D341Med (cell line): ENCODE measurements around the gene DYNLL2.
"Not testable (repeated sequence)": the region's sequence is repeated elsewhere in the genome, so short reads cannot be mapped to it uniquely, and the experiment has no call there.

ENCODE experiments used
- DNase-seq: peaks from one replicate; pipeline ENCODE4 v3.0.0; 2012; ENCODE audit warnings: low spot score

DYNLL2 gene

GRCh38 chr17:58072862-58073261 lies 10.4 kb upstream of the DYNLL2 start:
- DNase-seq, result no peak

DNA sequence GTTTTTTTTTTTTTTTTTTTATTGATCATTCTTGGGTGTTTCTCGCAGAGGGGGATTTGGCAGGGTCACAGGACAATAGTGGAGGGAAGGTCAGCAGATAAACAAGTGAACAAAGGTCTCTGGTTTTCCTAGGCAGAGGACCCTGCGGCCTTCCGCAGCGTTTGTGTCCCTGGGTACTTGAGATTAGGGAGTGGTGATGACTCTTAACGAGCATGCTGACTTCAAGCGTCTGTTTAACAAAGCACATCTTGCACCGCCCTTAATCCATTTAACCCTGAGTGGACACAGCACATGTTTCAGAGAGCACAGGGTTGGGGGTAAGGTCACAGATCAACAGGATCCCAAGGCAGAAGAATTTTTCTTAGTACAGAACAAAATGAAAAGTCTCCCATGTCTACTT lies 10.0 kb upstream of the DYNLL2 start:
- DNase-seq, result not testable (repeated sequence)

GRCh38 chr17:58074406-58074805 lies 8.8 kb upstream of the DYNLL2 start:
- not testable (repeated sequence) for DNase-seq

DNA sequence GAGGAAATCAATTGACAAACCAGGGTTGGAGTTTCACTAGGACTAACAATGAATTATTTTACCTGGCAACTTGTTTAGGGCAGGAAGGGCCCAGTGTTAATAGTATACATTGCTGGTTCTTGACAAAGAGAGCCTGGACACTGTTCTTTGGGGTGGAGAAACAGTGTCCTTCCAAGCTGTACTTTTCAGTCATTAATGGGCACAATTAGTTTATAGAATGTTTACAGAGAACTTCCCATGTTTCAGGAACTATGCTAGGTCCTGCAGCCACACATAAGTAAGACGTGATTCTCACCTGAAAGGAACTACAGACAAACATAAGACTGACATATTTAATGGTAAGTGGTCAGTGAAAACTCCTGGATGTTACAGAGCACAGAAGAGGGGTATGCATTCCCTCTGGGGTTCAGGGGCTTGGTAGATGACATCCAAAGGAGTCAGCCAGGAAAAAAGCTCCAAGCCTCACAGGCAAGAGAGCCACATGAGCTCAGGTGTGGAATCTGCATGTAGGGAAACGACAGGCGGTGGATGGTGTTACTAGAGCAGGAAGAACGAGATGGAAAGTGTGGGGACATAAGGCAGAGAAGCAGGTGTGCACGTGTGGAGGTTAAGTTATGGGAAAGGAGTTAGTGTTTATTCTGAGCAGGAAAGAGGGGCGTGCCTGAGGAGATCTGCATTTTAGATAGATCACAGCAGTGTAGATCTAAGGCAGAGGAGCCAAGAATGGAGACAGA lies 3.8 kb upstream of the DYNLL2 start:
- no peak for DNase-seq

DNA sequence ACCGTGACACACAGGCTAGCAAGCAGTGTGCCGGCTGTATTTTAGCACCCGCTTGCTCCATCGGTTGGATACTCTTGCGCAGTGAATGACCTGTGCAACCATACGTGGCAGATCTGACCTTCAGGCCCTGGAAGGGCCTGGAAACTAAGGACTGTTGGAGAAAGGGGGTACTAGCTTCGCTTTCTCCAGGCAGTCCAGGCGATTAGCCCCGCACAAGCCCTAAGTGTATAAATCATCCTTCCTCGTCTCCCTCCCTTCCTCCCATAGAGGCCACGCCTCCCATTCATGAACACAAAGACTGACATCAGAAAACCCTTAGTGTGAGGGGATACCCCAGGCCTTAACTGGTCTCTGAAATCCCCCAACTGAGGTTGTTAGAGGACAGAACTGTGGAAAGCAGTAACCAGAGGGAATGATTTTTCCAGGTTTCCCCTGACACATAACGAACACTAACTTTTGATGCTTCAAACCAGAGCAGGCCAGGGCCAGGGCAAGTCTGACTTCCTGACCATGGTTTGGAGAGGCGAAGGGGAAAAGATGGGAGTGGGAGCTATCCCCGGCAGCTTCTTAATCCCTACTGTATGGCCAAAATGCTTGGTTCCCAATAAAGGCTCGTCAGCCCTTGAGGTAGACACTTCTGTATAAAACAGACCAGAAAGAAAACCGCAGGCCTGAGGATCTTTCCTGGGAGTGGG lies 1.4 kb upstream of the DYNLL2 start:
- no peak for DNase-seq

GRCh38 chr17:58082341-58082869 lies 814 bp upstream of the DYNLL2 start:
- DNase-seq, result no peak

DNA sequence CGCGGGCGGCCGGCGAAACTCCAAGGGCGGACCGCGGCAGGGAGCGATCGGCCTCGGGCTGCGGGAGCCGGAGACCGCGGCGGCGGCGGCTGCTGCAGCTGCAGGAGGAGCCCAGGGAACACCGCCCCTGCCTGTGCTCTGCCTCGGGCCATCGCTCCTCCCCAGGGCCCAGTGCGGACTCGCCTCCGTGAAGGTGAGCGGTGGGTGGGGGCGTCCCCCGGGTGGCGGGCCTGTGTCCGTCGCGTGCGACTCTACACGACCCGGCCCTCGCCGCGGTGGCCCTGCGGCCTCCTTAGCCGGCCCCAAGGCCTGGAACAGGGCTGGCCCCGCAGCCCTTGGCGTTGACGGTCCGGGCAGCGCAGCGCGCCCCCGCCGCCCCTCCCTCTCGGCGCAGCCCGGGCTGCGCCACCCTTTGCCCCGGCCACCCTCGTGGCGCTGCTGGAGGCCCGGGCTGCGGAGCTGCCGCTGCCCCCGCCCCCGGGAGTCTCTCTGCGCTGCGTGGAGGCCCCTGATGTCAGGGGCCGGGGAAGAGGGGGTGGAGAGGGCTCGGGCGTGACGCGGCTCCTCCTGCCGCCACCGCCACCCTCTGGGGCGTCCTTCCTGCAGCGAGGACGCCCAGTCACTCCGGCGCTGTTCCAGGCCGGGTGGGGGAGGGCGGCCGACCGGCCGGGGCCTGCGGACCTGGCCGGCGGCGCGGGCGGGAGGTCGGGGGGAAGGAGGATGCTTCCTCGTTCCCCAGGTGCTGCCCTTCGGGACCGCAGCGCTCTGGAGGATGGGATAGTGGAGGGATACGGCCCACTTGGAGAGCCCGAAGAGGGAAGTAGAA lies 485 bp downstream of the DYNLL2 start:
- DNase-seq, result peak; percentile 86

- DNase-seq, result peak; percentile 71
Observed at GRCh38 chr17:58084317-58084981, 1.2 kb downstream of the DYNLL2 start.

DNA sequence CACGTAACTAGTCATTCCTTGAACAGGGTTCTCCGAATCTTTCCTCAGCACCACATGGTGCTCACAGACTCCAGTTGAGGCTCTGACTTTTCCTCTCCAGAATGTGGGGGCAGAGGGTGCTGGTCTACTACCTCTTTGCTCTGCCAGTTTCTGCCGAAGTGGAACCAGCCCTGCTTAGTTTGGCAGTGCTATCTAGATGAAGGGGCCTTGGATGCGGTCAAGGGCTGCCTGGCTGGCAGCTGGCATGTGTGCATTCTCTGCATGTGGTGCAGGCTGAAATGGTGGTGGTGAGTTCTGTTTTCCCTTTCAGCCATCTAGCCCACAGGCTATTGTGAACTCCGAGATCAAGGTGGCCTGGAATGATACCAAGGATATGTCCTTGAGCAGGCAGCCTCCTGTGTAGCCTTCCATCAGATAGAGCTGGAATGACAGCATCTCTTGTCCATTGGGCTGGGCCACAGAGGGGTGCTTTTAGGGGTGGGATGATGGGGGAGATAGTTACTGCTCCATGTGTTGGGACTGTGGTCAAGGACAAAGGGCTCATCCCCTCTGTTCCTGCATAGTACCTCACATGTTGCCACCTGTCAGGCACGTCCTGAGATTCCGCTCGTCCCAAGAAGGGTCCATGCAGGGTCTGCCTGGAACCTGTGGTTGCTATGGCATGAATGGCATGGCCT lies 2.0 kb downstream of the DYNLL2 start:
- no peak for DNase-seq

DNA sequence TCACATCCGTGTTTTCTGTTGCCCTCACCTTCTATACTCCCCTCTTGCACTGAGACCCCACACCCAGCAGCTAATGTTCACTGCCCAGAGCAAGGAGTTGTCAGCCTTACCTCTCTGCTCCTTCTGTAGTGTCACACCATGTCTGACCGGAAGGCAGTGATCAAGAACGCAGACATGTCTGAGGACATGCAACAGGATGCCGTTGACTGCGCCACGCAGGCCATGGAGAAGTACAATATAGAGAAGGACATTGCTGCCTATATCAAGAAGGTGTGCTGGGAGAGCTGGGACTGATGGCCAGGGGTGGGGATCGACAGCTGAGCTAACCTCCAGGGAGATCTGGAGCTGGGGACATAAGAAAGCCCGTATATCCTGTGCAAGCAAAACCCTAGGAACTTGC lies 3.7 kb downstream of the DYNLL2 start:
- no peak for DNase-seq

GRCh38 chr17:58088624-58089023 lies 5.4 kb downstream of the DYNLL2 start:
- no peak for DNase-seq

DNA sequence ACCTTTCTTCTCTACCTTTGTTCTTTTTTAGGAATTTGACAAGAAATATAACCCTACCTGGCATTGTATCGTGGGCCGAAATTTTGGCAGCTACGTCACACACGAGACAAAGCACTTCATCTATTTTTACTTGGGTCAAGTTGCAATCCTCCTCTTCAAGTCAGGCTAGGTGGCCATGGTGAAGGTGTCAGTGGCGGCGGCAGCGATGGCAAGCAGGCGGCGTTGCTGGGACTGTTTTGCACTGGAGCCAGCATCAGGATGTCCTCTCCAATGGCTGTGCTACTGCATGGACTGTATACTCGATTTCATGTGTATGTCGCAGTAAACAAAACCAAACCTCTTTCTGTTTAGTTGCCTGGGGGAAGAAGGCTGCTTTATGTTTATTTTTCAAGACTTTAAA lies 5.9 kb downstream of the DYNLL2 start:
- no peak for DNase-seq

DNA sequence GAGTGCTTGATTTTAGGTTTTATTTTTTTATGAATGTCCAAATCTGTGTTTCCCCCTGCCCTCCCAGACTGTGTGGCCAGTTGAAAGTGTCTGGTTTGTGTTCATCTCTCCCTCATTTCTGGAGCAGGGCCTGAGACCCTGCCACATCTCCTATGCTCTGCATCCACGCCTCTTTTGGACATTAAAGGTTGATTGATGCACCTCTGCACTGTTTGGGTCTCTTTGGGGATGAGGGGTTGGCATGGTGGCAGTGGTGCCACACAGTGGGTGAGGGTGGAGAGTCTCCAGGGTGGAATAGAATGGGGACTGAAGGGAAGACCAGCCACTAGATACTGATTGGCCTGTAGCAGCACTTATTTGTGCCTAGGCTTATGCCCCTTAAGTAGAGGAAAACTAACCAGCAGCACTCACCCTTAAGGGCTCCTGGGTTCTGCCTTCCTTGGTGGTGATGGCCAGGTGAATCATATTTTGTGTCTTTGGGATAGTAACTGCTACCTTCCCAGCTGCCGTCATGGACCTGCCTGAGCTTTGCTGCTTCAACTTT lies 7.9 kb downstream of the DYNLL2 start:
- no peak for DNase-seq

GRCh38 chr17:58092101-58092796 lies 9.0 kb downstream of the DYNLL2 start:
- no peak for DNase-seq

DNA sequence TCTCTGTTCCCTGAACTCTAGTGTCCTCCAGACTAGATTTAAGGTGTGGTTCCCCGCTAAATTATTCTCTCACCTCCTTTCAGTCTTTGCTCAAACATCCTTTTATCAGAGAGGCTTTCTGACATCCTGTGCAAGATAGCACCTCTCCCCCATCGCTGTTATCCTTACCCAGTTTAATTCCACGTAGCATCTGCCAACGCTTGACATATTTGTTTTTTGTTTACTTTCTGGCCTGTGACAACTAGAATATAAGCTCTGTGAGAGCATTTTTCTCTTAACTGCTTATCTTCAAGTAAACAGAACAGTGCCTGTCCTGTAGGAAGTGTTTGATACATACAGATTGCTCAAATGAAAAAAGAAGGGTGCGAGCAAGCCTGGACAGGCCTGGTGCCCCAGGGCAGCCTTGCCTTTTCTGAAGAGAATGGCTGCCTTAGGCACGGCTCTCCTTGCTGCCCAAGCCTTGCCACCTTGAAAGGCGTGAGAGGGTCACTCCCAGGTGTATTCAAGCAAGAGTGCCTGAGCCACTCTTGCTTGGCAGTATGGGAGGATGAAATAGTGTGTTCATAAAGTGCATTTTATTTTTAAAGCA lies 9.7 kb downstream of the DYNLL2 start:
- DNase-seq, result no peak

GRCh38 chr17:58094118-58094517 lies 10.9 kb downstream of the DYNLL2 start:
- DNase-seq, result no peak

GRCh38 chr17:58096892-58097291 lies 13.7 kb downstream of the DYNLL2 start:
- no peak for DNase-seq

DNA sequence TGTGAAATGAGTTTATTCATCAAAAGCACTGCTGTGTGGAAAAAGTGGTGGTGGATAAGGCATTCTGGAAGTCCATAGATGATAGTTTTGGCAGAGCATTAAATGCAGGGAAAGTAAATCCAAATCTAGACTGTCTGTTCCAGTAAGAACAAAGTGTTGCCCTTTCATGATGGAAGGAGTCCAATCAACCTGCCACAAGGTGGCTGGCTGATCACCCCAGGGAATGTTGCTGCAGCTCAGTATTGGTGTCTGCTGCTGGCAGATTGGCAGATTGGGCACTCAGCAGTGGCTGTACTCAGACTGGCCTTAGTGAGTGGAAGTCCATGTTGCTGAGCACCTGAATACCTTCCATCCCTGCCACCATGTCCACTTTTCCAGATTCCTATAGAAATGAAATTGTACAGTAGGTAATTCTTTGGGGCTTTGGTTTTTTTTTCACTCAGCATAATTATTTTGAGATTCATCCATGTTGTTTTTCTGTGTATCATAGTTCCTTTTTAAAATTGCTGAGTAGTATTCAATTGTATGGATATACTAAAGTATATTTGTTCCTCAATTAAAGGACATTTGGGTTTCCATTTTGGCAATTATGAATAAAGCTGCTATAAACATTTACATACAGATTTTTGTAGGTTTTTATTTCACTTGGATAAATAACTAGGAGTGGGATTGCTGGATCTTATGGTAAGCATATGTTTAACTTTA lies 14.3 kb downstream of the DYNLL2 start:
- DNase-seq, result no peak

DNA sequence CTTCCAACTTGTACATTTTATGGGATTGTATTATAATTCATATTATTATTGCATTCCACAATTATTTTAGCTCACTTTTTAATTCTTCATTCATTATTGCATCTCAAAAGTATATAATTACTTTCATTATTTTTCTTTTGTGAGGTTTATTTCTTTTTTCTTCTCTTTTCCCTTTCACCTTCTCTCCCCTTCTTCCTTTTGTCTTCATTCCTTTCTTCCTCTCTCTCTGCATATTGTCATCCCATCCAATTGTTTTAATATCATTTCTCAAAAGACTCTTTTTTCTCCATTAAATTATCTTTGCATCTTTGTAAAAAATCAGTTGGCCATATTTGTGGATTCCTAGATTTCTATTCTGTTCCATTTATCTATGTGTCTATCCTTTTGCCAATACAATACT lies 17.3 kb downstream of the DYNLL2 start:
- DNase-seq, result no peak

- not testable (repeated sequence) for DNase-seq
Observed at GRCh38 chr17:58101898-58102297, 18.7 kb downstream of the DYNLL2 start.
